ENCODE measurements around the gene COL8A1. TPM values are rescaled to one million over a fixed set of nuclear protein-coding genes. Genes with fewer than 3 reads are reported as not detected.
A peak's percentile ranks its signal among the peaks of the same experiment; 100 is the strongest.

The COL8A1 gene
- total RNA-seq, 2 experiments from 2014 or later, result not detected

DNA sequence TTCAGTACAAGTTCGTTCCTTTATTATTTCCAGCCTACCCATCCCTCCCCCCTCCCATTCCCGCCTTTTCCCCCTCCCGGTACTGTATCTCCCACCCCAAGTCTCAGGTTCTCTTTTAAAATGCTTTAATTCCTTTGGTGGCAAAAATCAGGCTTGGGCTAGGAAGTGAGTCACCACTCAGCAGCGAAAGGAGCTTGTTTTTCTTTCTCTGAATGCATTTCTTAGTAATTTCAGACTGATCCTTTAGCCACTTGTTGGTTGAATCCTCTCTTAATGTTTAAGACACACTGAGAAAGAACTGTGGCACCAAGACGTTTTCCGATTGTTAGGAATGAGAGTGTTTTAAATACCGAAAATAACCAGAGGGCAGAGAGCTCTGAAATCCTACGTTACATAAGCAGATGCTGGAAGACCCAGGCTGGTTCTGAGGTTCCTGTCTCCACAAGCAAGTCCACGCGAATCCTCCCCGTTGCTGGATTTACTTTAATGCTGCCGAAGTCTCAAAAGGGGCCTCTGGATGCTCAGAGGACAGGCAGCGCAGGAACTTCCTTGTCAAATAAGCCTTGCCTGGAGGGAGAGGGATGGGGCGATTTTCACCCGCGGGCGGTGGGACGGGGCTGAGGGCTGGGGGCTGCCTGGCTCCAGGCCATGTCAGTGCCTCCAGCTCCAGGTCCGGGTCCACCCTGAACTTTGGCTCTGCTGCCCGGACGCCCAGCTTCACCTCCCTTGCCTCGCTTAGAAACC, 854 bp upstream of the COL8A1 start:
- no peak for ATAC-seq (ENCODE audit: poor library complexity)
- Histone ChIP-seq H3K4me1 (ENCODE audit: insufficient read depth, low read length) (peaks cover 4% of the 10 kb centered on the region), H3K27me3 (ENCODE audit: control insufficient read depth in 1 of 2, insufficient read depth in 2 of 2, low read length in 2 of 2) (peaks cover 25 to 64% of the 10 kb centered on the region in 2 experiments), H3K9me3 (ENCODE audit: control insufficient read depth in 1 of 2, insufficient read depth in 1 of 2, low read length in 2 of 2) (peaks cover 0 to 8% of the 10 kb centered on the region in 2 experiments), H3K4me3 (ENCODE audit: low read length) (no peak overlapping the region), H3K36me3 (ENCODE audit: insufficient read depth, low read length) (no peaks in the 10 kb centered on the region), H3K27ac (ENCODE audit: low read depth in 1 of 2, low read length in 2 of 2) (no peak overlapping the region)
- ChIA-PET CTCF (no interaction called here), POLR2A (no interaction called here)
- no peaks in the 10 kb centered on the region for H3K36me3 Mint-ChIP-seq (ENCODE audit: low read depth)
- intact Hi-C loops (cut with DNase I, micrococcal nuclease), result no loop called here
- H3K27me3 Mint-ChIP-seq, result peaks cover 91% of the 10 kb centered on the region
- H3K27ac Mint-ChIP-seq, result no peak overlapping the region
- no peak for DNase-seq
- H3K4me3 Mint-ChIP-seq, result peak overlapping the region; percentile 9
- H3K4me1 Mint-ChIP-seq (ENCODE audit: low read depth), result peaks cover 15% of the 10 kb centered on the region
- no peaks in the 10 kb centered on the region for H3K9me3 Mint-ChIP-seq
- TF ChIP-seq, protein P1, sequence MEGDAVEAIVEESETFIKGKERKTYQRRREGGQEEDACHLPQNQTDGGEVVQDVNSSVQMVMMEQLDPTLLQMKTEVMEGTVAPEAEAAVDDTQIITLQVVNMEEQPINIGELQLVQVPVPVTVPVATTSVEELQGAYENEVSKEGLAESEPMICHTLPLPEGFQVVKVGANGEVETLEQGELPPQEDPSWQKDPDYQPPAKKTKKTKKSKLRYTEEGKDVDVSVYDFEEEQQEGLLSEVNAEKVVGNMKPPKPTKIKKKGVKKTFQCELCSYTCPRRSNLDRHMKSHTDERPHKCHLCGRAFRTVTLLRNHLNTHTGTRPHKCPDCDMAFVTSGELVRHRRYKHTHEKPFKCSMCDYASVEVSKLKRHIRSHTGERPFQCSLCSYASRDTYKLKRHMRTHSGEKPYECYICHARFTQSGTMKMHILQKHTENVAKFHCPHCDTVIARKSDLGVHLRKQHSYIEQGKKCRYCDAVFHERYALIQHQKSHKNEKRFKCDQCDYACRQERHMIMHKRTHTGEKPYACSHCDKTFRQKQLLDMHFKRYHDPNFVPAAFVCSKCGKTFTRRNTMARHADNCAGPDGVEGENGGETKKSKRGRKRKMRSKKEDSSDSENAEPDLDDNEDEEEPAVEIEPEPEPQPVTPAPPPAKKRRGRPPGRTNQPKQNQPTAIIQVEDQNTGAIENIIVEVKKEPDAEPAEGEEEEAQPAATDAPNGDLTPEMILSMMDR (IDR thresholded peaks at IDR 0.05), result no peak

DNA sequence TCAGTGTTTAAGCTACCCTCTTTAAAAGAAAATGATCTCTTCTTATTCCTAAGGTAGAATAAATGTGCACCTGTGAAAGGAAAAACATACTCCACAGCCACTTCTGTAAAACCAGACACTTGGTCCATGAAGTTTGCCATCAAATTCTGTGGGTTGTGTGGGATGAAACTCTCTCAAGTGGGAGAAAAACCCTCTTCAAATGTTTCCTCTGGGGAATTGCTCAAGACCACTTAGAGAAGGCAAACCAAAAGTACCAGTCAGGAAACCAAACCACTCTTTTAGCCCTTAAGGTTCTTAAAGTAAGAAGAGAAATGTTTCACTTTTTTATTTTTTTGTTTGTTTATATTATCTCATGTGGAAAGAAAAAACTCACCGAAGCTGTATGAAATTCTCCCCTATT, 1.2 kb downstream of the COL8A1 start:
- intact Hi-C loops (cut with DNase I, micrococcal nuclease), result no loop called here

DNA sequence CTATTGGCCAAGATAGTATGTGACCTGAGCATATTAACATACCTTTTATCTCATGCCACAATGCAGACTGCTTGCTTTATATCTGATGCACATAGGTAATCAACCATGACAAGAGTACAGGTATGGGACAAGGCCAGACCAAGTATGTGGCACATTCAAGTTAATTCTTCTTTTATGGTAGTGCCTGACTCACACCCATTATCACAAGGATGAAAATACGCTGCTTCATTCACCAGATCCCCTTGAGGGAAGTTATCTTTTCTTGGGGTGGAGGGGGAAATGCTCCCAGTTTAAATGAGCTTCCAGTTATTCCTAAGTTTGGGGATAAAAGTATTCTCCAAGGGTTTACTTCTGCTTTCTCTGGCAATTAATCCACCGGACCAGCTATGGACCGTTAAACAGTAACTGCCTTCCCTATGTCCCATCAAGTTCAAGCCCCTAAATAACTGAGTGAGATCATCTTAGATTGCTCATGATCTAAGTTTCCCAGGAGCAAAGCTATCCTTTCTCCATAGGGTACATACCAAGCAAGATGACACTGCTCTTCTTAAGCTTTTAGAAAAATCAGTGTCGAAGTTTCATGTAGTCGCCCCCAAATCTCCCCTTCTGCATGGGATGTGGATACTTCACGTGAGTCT, 1.9 kb downstream of the COL8A1 start:
- no peak for DNase-seq
- H3K4me3 Mint-ChIP-seq, result no peak overlapping the region
- H3K27ac ChIP-seq (ENCODE audit: low read depth in 1 of 2, low read length in 2 of 2), result no peak overlapping the region
- TF ChIP-seq, protein P1 (IDR thresholded peaks at IDR 0.05), result no peak
- H3K4me1 Mint-ChIP-seq (ENCODE audit: low read depth), result peaks cover 15% of the 10 kb centered on the region
- no peak for ATAC-seq (ENCODE audit: poor library complexity)
- no peak overlapping the region for H3K4me3 ChIP-seq (ENCODE audit: low read length)
- intact Hi-C loops (cut with DNase I, micrococcal nuclease), result no loop called here
- H3K27me3 Mint-ChIP-seq, result peaks cover 95% of the 10 kb centered on the region
- H3K36me3 Mint-ChIP-seq (ENCODE audit: low read depth), result no peaks in the 10 kb centered on the region
- H3K4me1 ChIP-seq (ENCODE audit: insufficient read depth, low read length), result peaks cover 4% of the 10 kb centered on the region
- H3K9me3 Mint-ChIP-seq, result no peaks in the 10 kb centered on the region
- H3K36me3 ChIP-seq (ENCODE audit: insufficient read depth, low read length), result no peaks in the 10 kb centered on the region
- CTCF ChIA-PET, result no interaction called here
- peaks cover 20 to 43% of the 10 kb centered on the region in 2 experiments for H3K27me3 ChIP-seq (ENCODE audit: control insufficient read depth in 1 of 2, insufficient read depth in 2 of 2, low read length in 2 of 2)
- peaks cover 0 to 8% of the 10 kb centered on the region in 2 experiments for H3K9me3 ChIP-seq (ENCODE audit: control insufficient read depth in 1 of 2, insufficient read depth in 1 of 2, low read length in 2 of 2)
- POLR2A ChIA-PET, result no interaction called here
- H3K27ac Mint-ChIP-seq, result no peak overlapping the region

More for the DNA sequence above, 1.2 kb downstream of the COL8A1 start:
- ChIA-PET POLR2A (no interaction called here), CTCF (no interaction called here)
- H3K4me1 Mint-ChIP-seq (ENCODE audit: low read depth), result peaks cover 15% of the 10 kb centered on the region
- H3K9me3 Mint-ChIP-seq, result no peaks in the 10 kb centered on the region
- Histone ChIP-seq H3K4me1 (ENCODE audit: insufficient read depth, low read length) (peaks cover 4% of the 10 kb centered on the region), H3K27ac (ENCODE audit: low read depth in 1 of 2, low read length in 2 of 2) (no peak overlapping the region), H3K4me3 (ENCODE audit: low read length) (no peak overlapping the region), H3K9me3 (ENCODE audit: control insufficient read depth in 1 of 2, insufficient read depth in 1 of 2, low read length in 2 of 2) (peaks cover 0 to 8% of the 10 kb centered on the region in 2 experiments), H3K36me3 (ENCODE audit: insufficient read depth, low read length) (no peaks in the 10 kb centered on the region), H3K27me3 (ENCODE audit: control insufficient read depth in 1 of 2, insufficient read depth in 2 of 2, low read length in 2 of 2) (peaks cover 24 to 51% of the 10 kb centered on the region in 2 experiments)
- DNase-seq (no peak), ATAC-seq (ENCODE audit: poor library complexity) (no peak)
- no peak overlapping the region for H3K27ac Mint-ChIP-seq
- TF ChIP-seq, protein P1 (IDR thresholded peaks at IDR 0.05), result no peak
- no peak overlapping the region for H3K4me3 Mint-ChIP-seq
- H3K27me3 Mint-ChIP-seq, result peaks cover 96% of the 10 kb centered on the region
- no peaks in the 10 kb centered on the region for H3K36me3 Mint-ChIP-seq (ENCODE audit: low read depth)

Data from CD4-positive, alpha-beta T cell (primary cell).